H1 (cell line): ENCODE data around the gene SATB2. TPM values are rescaled to one million over a fixed set of nuclear protein-coding genes. Genes with fewer than 3 reads are reported as not detected.

Experiments
- CTCF ChIA-PET: fragments of 300-600 bp; sonication (Branson Sonifier 250); formaldehyde crosslinking; loops from one replicate; lab custom pipeline; 2021; ENCODE audit not compliant: partially characterized antibody; lab: Charles Lee
- POLR2A ChIA-PET: fragments of 300-600 bp; sonication (Branson Sonifier 250); formaldehyde crosslinking; loops from one replicate; lab custom pipeline; 2021; ENCODE audit warnings: inconsistent platforms; ENCODE audit not compliant: partially characterized antibody; lab: Charles Lee
- DNase-seq, 2 experiments: peaks; one replicate each; pipeline versions ENCODE4 v3.0.0 to v3.0.0-alpha.2; 2010 to 2022; ENCODE audit warnings: low spot score in 2 of 2, low read depth in 1 of 2, mixed read lengths in 1 of 2
- FAIRE-seq: peaks from 2 replicates; lab custom pipeline; 2011; peaks lifted over from hg19 to GRCh38; lab: Jason Lieb, UNC
- H2AFZ ChIP-seq: 2 replicates; pipeline ENCODE4 v1.8.1; 2012; ENCODE audit warnings: low read length, inconsistent platforms
- H2AK5ac ChIP-seq: 2 replicates; pipeline ENCODE4 v1.6.1; 2013; ENCODE audit warnings: low read depth, low read length
- H2BK120ac ChIP-seq: replicated peaks from 2 replicates; pipeline ENCODE3; 2013; ENCODE audit warnings: low read depth, low read length, inconsistent platforms
- H2BK12ac ChIP-seq: 2 replicates; pipeline ENCODE4 v1.6.1; 2013; ENCODE audit warnings: low read depth, low read length
- H2BK15ac ChIP-seq: 2 replicates; pipeline ENCODE4 v1.6.1; 2013; ENCODE audit warnings: low read length
- H2BK20ac ChIP-seq: 2 replicates; pipeline ENCODE4 v1.6.1; 2013; ENCODE audit warnings: low read length
- H2BK5ac ChIP-seq: 2 replicates; pipeline ENCODE4 v1.6.1; 2013; ENCODE audit warnings: low read depth, low read length
- H3K14ac ChIP-seq: 2 replicates; pipeline ENCODE4 v1.6.1; 2013; ENCODE audit warnings: inconsistent platforms; ENCODE audit not compliant: insufficient read length
- H3K18ac ChIP-seq: 2 replicates; pipeline ENCODE4 v1.6.1; 2013; ENCODE audit warnings: low read length; ENCODE audit errors: extremely low read depth
- H3K23ac ChIP-seq: 2 replicates; pipeline ENCODE4 v1.6.1; 2013; ENCODE audit warnings: inconsistent platforms; ENCODE audit not compliant: insufficient read length
- H3K23me2 ChIP-seq: 2 replicates; pipeline ENCODE4 v1.6.1; 2013; ENCODE audit warnings: low read depth, low read length
- H3K27ac ChIP-seq: 2 replicates; pipeline ENCODE4 v1.6.1; 2011; ENCODE audit warnings: low read depth, low read length, inconsistent platforms
- H3K27me3 ChIP-seq, 4 experiments: replicated peaks in 1 of 4; 1 replicate in 1 of 4; 2 replicates in 3 of 4; pipeline versions ENCODE4 v1.6.1 to v1.8.1; 2011 to 2013; ENCODE audit warnings: low read length in 3 of 4, mild to moderate bottlenecking in 3 of 4, inconsistent platforms in 2 of 4, mixed read lengths in 2 of 4, moderate library complexity in 1 of 4; ENCODE audit not compliant: control insufficient read depth in 3 of 4, insufficient read depth in 3 of 4; ENCODE audit errors: extremely low read depth in 1 of 4
- H3K36me3 ChIP-seq, 4 experiments: 2 replicates each; pipeline versions ENCODE4 v1.6.1 to v1.8.1; 2011 to 2013; ENCODE audit warnings: mild to moderate bottlenecking in 4 of 4, low read length in 3 of 4, moderate library complexity in 2 of 4, control low read depth in 1 of 4, inconsistent platforms in 1 of 4; ENCODE audit not compliant: insufficient read depth in 4 of 4, control insufficient read depth in 2 of 4
- H3K4ac ChIP-seq: replicated peaks from 2 replicates; pipeline ENCODE3; 2013; ENCODE audit warnings: low read length, low read depth, mixed read lengths, inconsistent platforms; ENCODE audit not compliant: insufficient read length
- H3K4me1 ChIP-seq, 4 experiments: replicated peaks in 1 of 4; 1 replicate in 1 of 4; 2 replicates in 3 of 4; pipeline versions ENCODE4 v1.6.1 to v1.8.1; 2011 to 2013; ENCODE audit warnings: low read length in 3 of 4, inconsistent platforms in 2 of 4, mixed read lengths in 1 of 4; ENCODE audit not compliant: insufficient read depth in 4 of 4, control insufficient read depth in 3 of 4
- H3K4me2 ChIP-seq, 2 experiments: 2 replicates each; pipeline versions ENCODE4 v1.6.1 to v1.8.1; 2011 to 2013; ENCODE audit warnings: low read depth in 2 of 2, low read length in 2 of 2, control low read depth in 1 of 2, inconsistent platforms in 1 of 2, mild to moderate bottlenecking in 1 of 2; ENCODE audit not compliant: insufficient read depth in 1 of 2
- H3K4me3 ChIP-seq, 4 experiments: fragments of 200-600, 300-600 bp in 1 of 4; sonication (generic), shearing (Covaris generic), sonication (Bioruptor Twin) in 1 of 4; 2 replicates each; pipeline versions ENCODE4 v1.5.1 to v1.8.1; 2011 to 2016; ENCODE audit warnings: low read length in 4 of 4, low read depth in 3 of 4, control low read depth in 2 of 4, inconsistent platforms in 2 of 4, mild to moderate bottlenecking in 2 of 4, mixed read lengths in 1 of 4, moderate library complexity in 1 of 4; ENCODE audit not compliant: insufficient read depth in 2 of 4; ENCODE audit errors: extremely low read depth in 1 of 4
- H3K56ac ChIP-seq: replicated peaks from 2 replicates; pipeline ENCODE3; 2013; ENCODE audit warnings: low read depth, mild to moderate bottlenecking, mixed read lengths, low read length, inconsistent platforms; ENCODE audit not compliant: insufficient read length
- H3K79me1 ChIP-seq: 2 replicates; pipeline ENCODE4 v1.6.1; 2013; ENCODE audit warnings: low read depth, low read length, control low read depth
- H3K79me2 ChIP-seq, 2 experiments: 2 replicates each; pipeline versions ENCODE4 v1.6.1 to v1.8.1; 2012 to 2013; ENCODE audit warnings: low read length in 2 of 2, mild to moderate bottlenecking in 2 of 2, inconsistent platforms in 1 of 2; ENCODE audit not compliant: insufficient read depth in 2 of 2, control insufficient read depth in 1 of 2
- H3K9ac ChIP-seq, 4 experiments: replicated peaks in 1 of 4; 1 replicate in 1 of 4; 2 replicates in 3 of 4; pipeline versions ENCODE4 v1.6.1 to v1.8.1; 2011 to 2013; ENCODE audit warnings: low read depth in 3 of 4, low read length in 3 of 4, control low read depth in 2 of 4, mild to moderate bottlenecking in 2 of 4, moderate library complexity in 2 of 4, inconsistent platforms in 1 of 4; ENCODE audit errors: extremely low read depth in 1 of 4
- H3K9me3 ChIP-seq, 2 experiments: 2 replicates each; pipeline versions ENCODE4 v1.6.1 to v1.8.1; 2012 to 2013; ENCODE audit warnings: mild to moderate bottlenecking in 2 of 2, moderate library complexity in 2 of 2, control low read depth in 1 of 2, inconsistent platforms in 1 of 2, low read depth in 1 of 2, low read length in 1 of 2, mixed read lengths in 1 of 2; ENCODE audit not compliant: insufficient read depth in 2 of 2
- H4K20me1 ChIP-seq, 2 experiments: replicated peaks in 1 of 2; 2 replicates each; pipeline versions ENCODE3 to v1.8.1; 2011 to 2013; ENCODE audit warnings: inconsistent platforms in 2 of 2, low read length in 2 of 2, mild to moderate bottlenecking in 1 of 2; ENCODE audit not compliant: insufficient read depth in 2 of 2, control insufficient read depth in 1 of 2
- H4K5ac ChIP-seq: 2 replicates; pipeline ENCODE4 v1.6.1; 2013; ENCODE audit warnings: low read length, low read depth, mixed read lengths, inconsistent platforms; ENCODE audit not compliant: insufficient read length
- H4K8ac ChIP-seq: 2 replicates; pipeline ENCODE4 v1.8.0; 2013; ENCODE audit warnings: mild to moderate bottlenecking, moderate library complexity, low read length, inconsistent platforms; ENCODE audit not compliant: insufficient read depth; ENCODE audit errors: extremely low read depth
- H4K91ac ChIP-seq: replicated peaks from 2 replicates; pipeline ENCODE3; 2013; ENCODE audit warnings: low read length, mixed read lengths, inconsistent platforms; ENCODE audit not compliant: insufficient read length
- BACH1 ChIP-seq: IDR thresholded peaks from 2 replicates; pipeline ENCODE4 v1.6.1; 2012; ENCODE audit warnings: low read length, improper control_type of control experiment
- CBX5 ChIP-seq: fragments of 300-800, 300-1000 bp; sonication (generic); IDR thresholded peaks from 2 replicates; pipeline ENCODE4 v1.7.1; 2016; ENCODE audit warnings: antibody characterized with exemption, low read length, low read depth
- CBX8 ChIP-seq: fragments of 300-800, 300-1000 bp; sonication (generic); IDR thresholded peaks from 2 replicates; pipeline ENCODE4 v1.7.1; 2016; ENCODE audit warnings: low read depth, low read length, borderline replicate concordance
- CREB1 ChIP-seq: IDR thresholded peaks from 2 replicates; pipeline ENCODE4 v1.6.1; 2012; ENCODE audit warnings: inconsistent platforms
- EP300 ChIP-seq, 2 experiments: IDR thresholded peaks; 1 replicate in 1 of 2; 2 replicates in 1 of 2; pipeline ENCODE4 v1.6.1; 2011 to 2012; ENCODE audit warnings: low read depth in 2 of 2, low read length in 2 of 2, mild to moderate bottlenecking in 2 of 2, borderline replicate concordance in 1 of 2, inconsistent platforms in 1 of 2, moderate library complexity in 1 of 2
- GTF2F1 ChIP-seq: IDR thresholded peaks from 2 replicates; pipeline ENCODE4 v1.6.1; 2012; ENCODE audit warnings: low read depth, low read length, improper control_type of control experiment, borderline replicate concordance
- HDAC6 ChIP-seq: IDR thresholded peaks from one replicate; pipeline ENCODE4 v1.7.1; 2012; ENCODE audit warnings: low read depth, mild to moderate bottlenecking, inconsistent platforms, low read length, moderate library complexity
- JUND ChIP-seq: IDR thresholded peaks from 2 replicates; pipeline ENCODE4 v1.6.1; 2011; ENCODE audit warnings: mild to moderate bottlenecking, improper control_type of control experiment, low read length
- KDM5A ChIP-seq: fragments of 200-600 bp; IDR thresholded peaks from 2 replicates; pipeline ENCODE4 v1.7.1; 2012; ENCODE audit warnings: mild to moderate bottlenecking, low read length, inconsistent platforms, mixed read lengths
- MAFK ChIP-seq: IDR thresholded peaks from 2 replicates; pipeline ENCODE4 v1.6.1; 2012; ENCODE audit warnings: low read depth, mild to moderate bottlenecking, improper control_type of control experiment, low read length
- MAX ChIP-seq: IDR thresholded peaks from 2 replicates; pipeline ENCODE4 v1.6.1; 2012; ENCODE audit warnings: inconsistent platforms
- SP4 ChIP-seq: IDR thresholded peaks from 2 replicates; pipeline ENCODE4 v1.6.1; 2012; ENCODE audit warnings: low read length, inconsistent platforms
- SRF ChIP-seq: IDR thresholded peaks from 2 replicates; pipeline ENCODE4 v1.6.1; 2011; ENCODE audit warnings: mild to moderate bottlenecking, low read depth, low read length, moderate library complexity
- WGBS, 2 experiments: shearing (Covaris generic) in 1 of 2; methylation state at CpG; one replicate each; pipeline versions ENCODE4 v1.1.6 to v1.1.7; 2013 to 2015; ENCODE audit warnings: low lambda C conversion rate in 2 of 2, mixed read lengths in 2 of 2, inconsistent platforms in 1 of 2, low coverage in 1 of 2, missing lambda C conversion rate in 1 of 2; ENCODE audit not compliant: insufficient replicate concordance in 2 of 2, insufficient coverage in 1 of 2, insufficient read length in 1 of 2; ENCODE audit errors: extremely low coverage in 1 of 2, missing lambda C conversion rate in 1 of 2; 5-methylcytosine and 5-hydroxymethylcytosine counted together
- polyA plus RNA-seq, 7 experiments: library from polyadenylated mRNA; depleted of rRNA in 3 of 7; stranded (reverse) in 5 of 7; unstranded in 2 of 7; fragments of >200 nt in 5 of 7; fragments of 200-250 nt in 2 of 7; gene quantifications; 1 replicate in 5 of 7; 2 replicates in 1 of 7; 4 replicates in 1 of 7; pipeline versions ENCODE4 v1.2.1 to v1.2.3, GENCODE V29; 2011 to 2013; ENCODE audit warnings: missing spikeins in 2 of 7, mixed read lengths in 2 of 7
- total RNA-seq: library from RNA; stranded (reverse); fragmentation: NEBNext Ultra II Directional; extraction: Animal tissue kit (Norgen Biotek cat#: 25700); gene quantifications from 2 replicates; pipeline ENCODE4 v1.2.1, GENCODE V29; 2021
- TF ChIP-seq, protein P1 (sequence below): IDR thresholded peaks from 2 replicates; pipeline ENCODE4 v1.6.1; 2011; ENCODE audit warnings: low read depth, mild to moderate bottlenecking, low read length; ENCODE audit not compliant: insufficient read depth

SATB2 gene
- total and polyA plus RNA-seq, 2 of the 8 experiments (the other 6 are each of a cell fraction or from before 2014, with no cell fraction given) = 1.3 to 5.7 TPM

- Histone ChIP-seq H2AFZ (no peak overlapping the region), H3K79me1 (no peaks in the 10 kb centered on the region), H3K4me2 (no peak overlapping the region), H4K20me1 (no peaks in the 10 kb centered on the region), H3K18ac (no peak overlapping the region), H3K14ac (no peak overlapping the region), H3K4me3 (no peak overlapping the region), H3K36me3 (no peaks in the 10 kb centered on the region; a peak in 1 of 8 replicates), H3K4ac (no peak overlapping the region), H2BK20ac (no peak overlapping the region), H2BK12ac (no peak overlapping the region), H3K4me1 (no peaks in the 10 kb centered on the region), H4K8ac (no peak overlapping the region), H3K9me3 (0 out of 4 replicates have a peak, but pooled peaks cover 0 to 3% of the 10 kb centered on the region in 2 experiments), H4K5ac (no peak overlapping the region), H2BK120ac (no peak overlapping the region), H3K23me2 (no peaks in the 10 kb centered on the region), H3K23ac (no peak overlapping the region), H3K56ac (no peak overlapping the region), H2BK15ac (no peak overlapping the region), H2AK5ac (no peak overlapping the region), H4K91ac (no peak overlapping the region), H3K27me3 (no peaks in the 10 kb centered on the region), H3K27ac (no peak overlapping the region), H3K79me2 (no peaks in the 10 kb centered on the region), H2BK5ac (no peak overlapping the region), H3K9ac (no peak overlapping the region)
- CTCF ChIA-PET = interaction anchor here (0.7 kb wide), 1 partner anchor 90 kb away, joined by 5 read pairs; no protein-coding TSS in a partner anchor
- FAIRE-seq (no peak), DNase-seq (no peak)
- POLR2A ChIA-PET = no interaction called here
- 83% methylated on average over 3 of the region's 3 CpGs; no CpG with 5 or more reads in 1 of the 2 experiments for WGBS, 2 experiments
- TF ChIP-seq BACH1 = no peak
- no peak for TF ChIP-seq JUND
- no peak for TF ChIP-seq MAX
- TF ChIP-seq HDAC6 = no peak
- TF ChIP-seq, protein P1, sequence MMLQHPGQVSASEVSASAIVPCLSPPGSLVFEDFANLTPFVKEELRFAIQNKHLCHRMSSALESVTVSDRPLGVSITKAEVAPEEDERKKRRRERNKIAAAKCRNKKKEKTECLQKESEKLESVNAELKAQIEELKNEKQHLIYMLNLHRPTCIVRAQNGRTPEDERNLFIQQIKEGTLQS = no peak
- TF ChIP-seq SRF = no peak
- TF ChIP-seq SP4 = no peak
- TF ChIP-seq CREB1 = no peak
- no peak for TF ChIP-seq CBX8
- TF ChIP-seq KDM5A = no peak
- no peak for TF ChIP-seq GTF2F1
- TF ChIP-seq EP300 (IDR thresholded peaks at IDR 0.05; ENCODE audit: borderline replicate concordance in 1 of 2, low read depth in 2 of 2, low read length in 2 of 2) = no peak
- no peak for TF ChIP-seq MAFK
- TF ChIP-seq CBX5 = no peak
Observed at GRCh38 chr2:199282309-199282708, 175.4 kb downstream of the SATB2 start.
